Parathyroid adenoma (tissue), 2 donors: ENCODE data around the gene XKR7.

Experiments
- H2AFZ ChIP-seq: fragments of 300-600 bp; sonication (generic); one replicate; pipeline ENCODE4 v1.7.0; 2017; ENCODE audit warnings: antibody characterized with exemption, mild to moderate bottlenecking
- H3K27ac ChIP-seq: fragments of 300-600 bp; sonication (generic); one replicate; pipeline ENCODE4 v1.7.0; 2017
- H3K27me3 ChIP-seq: fragments of 300-600 bp; sonication (generic); one replicate; pipeline ENCODE4 v1.7.0; 2017; ENCODE audit warnings: low read length; ENCODE audit not compliant: control insufficient read depth, insufficient read depth
- H3K36me3 ChIP-seq: fragments of 300-600 bp; sonication (generic); one replicate; pipeline ENCODE4 v1.7.0; 2017; ENCODE audit warnings: low read length; ENCODE audit not compliant: control insufficient read depth, insufficient read depth
- H3K4me1 ChIP-seq: fragments of 300-600 bp; sonication (generic); one replicate; pipeline ENCODE4 v1.7.0; 2017; ENCODE audit warnings: control low read depth
- H3K4me2 ChIP-seq: fragments of 300-600 bp; sonication (generic); one replicate; pipeline ENCODE4 v1.7.0; 2017; ENCODE audit warnings: low read length
- H3K4me3 ChIP-seq: fragments of 300-600 bp; sonication (generic); one replicate; pipeline ENCODE4 v1.7.0; 2017; ENCODE audit warnings: low read depth, low read length
- H3K79me2 ChIP-seq: fragments of 300-600 bp; sonication (generic); one replicate; pipeline ENCODE4 v1.7.0; 2017; ENCODE audit warnings: control low read depth
- H3K9ac ChIP-seq: fragments of 300-600 bp; sonication (generic); one replicate; pipeline ENCODE4 v1.7.0; 2017; ENCODE audit warnings: mild to moderate bottlenecking
- H3K9me3 ChIP-seq: fragments of 300-600 bp; sonication (generic); one replicate; pipeline ENCODE4 v1.7.0; 2017; ENCODE audit warnings: low read length; ENCODE audit not compliant: control insufficient read depth
- TF ChIP-seq, protein P1 (sequence below): fragments of 300-600 bp; sonication (generic); IDR thresholded peaks from one replicate; pipeline ENCODE4 v1.7.0; 2017; ENCODE audit warnings: antibody characterized with exemption, mild to moderate bottlenecking
- donor health status: primary hyperparathyroidism.

XKR7 gene

DNA sequence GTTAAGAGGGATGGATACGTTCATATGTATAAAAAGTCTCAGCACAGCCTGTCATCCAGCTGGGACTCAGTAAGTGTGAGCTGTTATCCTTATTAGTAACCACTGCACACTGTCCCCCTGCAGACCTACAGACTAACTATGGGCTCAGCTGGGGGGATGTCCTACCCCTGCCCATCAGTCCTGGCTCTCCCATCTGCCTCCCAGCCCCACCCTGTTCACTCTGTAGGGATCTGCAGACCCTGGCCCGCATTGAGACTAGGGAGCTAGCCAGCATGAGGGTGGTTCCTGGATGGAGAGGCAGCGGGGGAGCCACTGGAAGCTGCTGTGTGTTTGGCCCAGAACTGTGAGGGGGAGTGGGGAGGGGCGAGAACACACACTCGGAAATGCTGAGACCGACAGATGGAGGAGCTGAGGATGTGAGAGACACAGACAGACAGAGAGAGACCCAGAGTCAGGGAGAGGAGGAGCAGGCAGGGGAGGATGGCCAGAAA, 17.1 kb downstream of the XKR7 start:
- H3K4me3 ChIP-seq, result no peak overlapping the region
- no peak overlapping the region for H3K27ac ChIP-seq
- H3K9ac ChIP-seq, result no peak overlapping the region
- TF ChIP-seq, protein P1, sequence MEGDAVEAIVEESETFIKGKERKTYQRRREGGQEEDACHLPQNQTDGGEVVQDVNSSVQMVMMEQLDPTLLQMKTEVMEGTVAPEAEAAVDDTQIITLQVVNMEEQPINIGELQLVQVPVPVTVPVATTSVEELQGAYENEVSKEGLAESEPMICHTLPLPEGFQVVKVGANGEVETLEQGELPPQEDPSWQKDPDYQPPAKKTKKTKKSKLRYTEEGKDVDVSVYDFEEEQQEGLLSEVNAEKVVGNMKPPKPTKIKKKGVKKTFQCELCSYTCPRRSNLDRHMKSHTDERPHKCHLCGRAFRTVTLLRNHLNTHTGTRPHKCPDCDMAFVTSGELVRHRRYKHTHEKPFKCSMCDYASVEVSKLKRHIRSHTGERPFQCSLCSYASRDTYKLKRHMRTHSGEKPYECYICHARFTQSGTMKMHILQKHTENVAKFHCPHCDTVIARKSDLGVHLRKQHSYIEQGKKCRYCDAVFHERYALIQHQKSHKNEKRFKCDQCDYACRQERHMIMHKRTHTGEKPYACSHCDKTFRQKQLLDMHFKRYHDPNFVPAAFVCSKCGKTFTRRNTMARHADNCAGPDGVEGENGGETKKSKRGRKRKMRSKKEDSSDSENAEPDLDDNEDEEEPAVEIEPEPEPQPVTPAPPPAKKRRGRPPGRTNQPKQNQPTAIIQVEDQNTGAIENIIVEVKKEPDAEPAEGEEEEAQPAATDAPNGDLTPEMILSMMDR, result no peak
- no peaks in the 10 kb centered on the region for H3K36me3 ChIP-seq
- H3K4me2 ChIP-seq, result no peak overlapping the region
- H3K4me1 ChIP-seq, result no peaks in the 10 kb centered on the region
- no peak overlapping the region for H2AFZ ChIP-seq
- H3K79me2 ChIP-seq, result peaks cover 35% of the 10 kb centered on the region
- H3K27me3 ChIP-seq, result no peaks in the 10 kb centered on the region
- H3K9me3 ChIP-seq, result no peaks in the 10 kb centered on the region

GRCh38 chr20:31987744-31988143, 19.8 kb downstream of the XKR7 start:
- TF ChIP-seq, protein P1, result no peak
- Histone ChIP-seq H3K9ac (no peak overlapping the region), H2AFZ (no peak overlapping the region), H3K36me3 (no peaks in the 10 kb centered on the region), H3K79me2 (peaks cover 23% of the 10 kb centered on the region), H3K4me3 (no peak overlapping the region), H3K27ac (no peak overlapping the region), H3K4me1 (no peaks in the 10 kb centered on the region), H3K9me3 (no peaks in the 10 kb centered on the region), H3K27me3 (no peaks in the 10 kb centered on the region), H3K4me2 (no peak overlapping the region)

DNA sequence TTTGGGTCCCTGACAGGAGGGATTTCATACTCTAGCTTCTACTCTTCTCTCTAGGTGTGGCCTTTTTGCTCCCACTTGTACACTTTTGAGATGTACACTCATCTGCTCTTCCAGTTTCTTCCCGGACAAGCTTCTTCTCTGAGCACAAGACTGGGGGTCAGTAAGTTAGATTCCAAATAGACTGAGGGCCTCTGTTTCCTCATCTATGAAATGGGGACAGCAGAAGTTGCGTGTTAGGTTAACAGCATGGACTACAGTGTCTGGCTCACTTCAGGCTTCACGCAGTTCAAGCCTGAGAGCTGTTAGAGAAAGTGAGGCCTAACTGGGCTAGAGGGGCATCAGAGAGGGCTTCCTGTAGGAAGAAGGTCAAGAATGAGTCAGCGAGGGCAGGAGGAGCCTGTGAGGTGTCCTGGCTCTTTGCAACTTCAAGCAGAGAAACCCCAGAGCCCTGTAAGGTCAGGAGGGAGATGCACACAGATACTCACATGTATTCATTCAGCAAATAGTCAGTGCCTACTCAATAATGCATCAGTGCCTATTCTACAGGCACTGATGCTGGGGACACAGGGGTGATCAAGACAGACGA, 20.6 kb downstream of the XKR7 start:
- no peaks in the 10 kb centered on the region for H3K27me3 ChIP-seq
- H3K4me3 ChIP-seq, result no peak overlapping the region
- H3K79me2 ChIP-seq, result peaks cover 20% of the 10 kb centered on the region
- no peak overlapping the region for H3K4me2 ChIP-seq
- no peaks in the 10 kb centered on the region for H3K36me3 ChIP-seq
- no peaks in the 10 kb centered on the region for H3K9me3 ChIP-seq
- no peak overlapping the region for H2AFZ ChIP-seq
- H3K27ac ChIP-seq, result no peak overlapping the region
- H3K9ac ChIP-seq, result no peak overlapping the region
- H3K4me1 ChIP-seq, result no peaks in the 10 kb centered on the region
- TF ChIP-seq, protein P1, result no peak

- Histone ChIP-seq H3K27ac (no peak overlapping the region), H3K9me3 (no peaks in the 10 kb centered on the region), H3K79me2 (peaks cover 20% of the 10 kb centered on the region), H3K27me3 (no peaks in the 10 kb centered on the region), H3K36me3 (no peaks in the 10 kb centered on the region), H3K4me3 (no peak overlapping the region), H3K4me1 (no peaks in the 10 kb centered on the region), H3K9ac (no peak overlapping the region), H2AFZ (no peak overlapping the region), H3K4me2 (no peak overlapping the region)
- TF ChIP-seq, protein P1, result no peak
Observed at GRCh38 chr20:31989030-31989645, 21.2 kb downstream of the XKR7 start.
